Measurements from ENCODE around the gene PLCB1.

Gene PLCB1

DNA sequence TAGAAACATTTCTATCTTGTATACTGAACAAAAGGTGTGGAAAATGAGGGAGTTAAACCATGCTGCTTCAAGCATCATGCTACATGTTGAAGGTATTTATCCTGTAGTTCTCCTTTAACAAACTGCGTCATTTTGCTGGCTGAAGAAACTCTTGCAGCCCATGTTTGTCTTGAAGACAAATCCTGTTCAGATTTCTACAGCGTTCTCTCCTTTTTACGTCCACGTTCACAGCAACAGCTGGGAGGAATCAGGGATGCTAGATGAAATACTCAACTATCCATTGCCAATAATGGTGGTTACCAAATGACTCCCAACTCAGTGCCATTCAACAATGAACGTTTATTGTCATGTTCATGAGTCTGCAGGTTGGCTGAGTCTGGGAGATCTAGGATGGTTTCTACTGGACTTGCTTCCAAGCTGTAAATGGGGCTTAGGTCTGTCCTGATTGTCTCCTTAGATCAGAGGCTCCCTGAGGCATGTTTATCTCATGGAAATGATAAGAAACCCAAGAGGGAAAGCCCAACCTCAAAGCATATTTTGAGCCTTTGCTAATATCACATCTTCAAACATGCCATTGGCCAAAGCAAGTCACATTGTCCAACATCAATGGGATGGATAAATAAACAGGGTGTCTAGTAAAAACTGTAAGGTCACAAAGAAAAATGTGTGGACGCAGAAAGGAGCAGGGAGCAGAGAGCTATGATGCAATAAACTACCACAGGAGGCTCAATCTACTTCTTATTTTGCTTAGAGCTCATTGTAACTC is 2.7 kb upstream of the PLCB1 start:
- DNase-seq (ENCODE audit: low read depth in 2 of 2, low spot score in 1 of 2) = no peak

GRCh38 chr20:8130840-8131526 is 1.1 kb upstream of the PLCB1 start:
- no peak for DNase-seq (ENCODE audit: low read depth in 2 of 2, low spot score in 1 of 2)

GRCh38 chr20:8132484-8133309 is 631 bp downstream of the PLCB1 start:
- DNase-seq (ENCODE audit: low read depth in 2 of 2, low spot score in 1 of 2) = no peak

DNA sequence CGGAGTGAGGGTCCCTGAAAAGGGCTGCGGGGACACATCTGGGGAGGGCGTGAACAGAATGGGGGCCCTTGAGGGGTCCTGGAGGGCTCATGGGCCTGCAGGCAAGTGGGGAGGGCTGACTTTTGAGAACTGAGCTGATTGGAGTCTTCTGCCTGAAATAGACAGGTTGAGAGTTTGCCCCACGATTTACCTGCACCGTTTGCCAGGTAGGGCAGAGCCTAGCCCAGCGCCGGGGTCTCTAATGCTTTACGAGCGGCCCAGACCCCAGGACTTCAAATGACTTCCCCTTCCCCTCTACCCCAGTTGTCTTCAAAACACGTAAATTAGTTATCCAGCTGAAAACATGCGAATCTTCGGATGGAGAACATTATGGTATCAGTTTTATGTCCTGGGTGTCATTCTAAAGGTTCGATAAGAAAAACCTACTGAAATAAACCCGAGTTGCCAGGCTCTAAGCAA is 1.3 kb downstream of the PLCB1 start:
- no peak for DNase-seq (ENCODE audit: low read depth in 2 of 2, low spot score in 1 of 2)

GRCh38 chr20:8133851-8134451 is 1.9 kb downstream of the PLCB1 start:
- no peak for DNase-seq (ENCODE audit: low read depth in 2 of 2, low spot score in 1 of 2)

GRCh38 chr20:8139899-8140298 is 7.8 kb downstream of the PLCB1 start:
- DNase-seq (ENCODE audit: low read depth in 2 of 2, low spot score in 1 of 2) = no peak

- no peak for DNase-seq (ENCODE audit: low read depth in 2 of 2, low spot score in 1 of 2)
These were observed 11.4 kb downstream of the PLCB1 start for GRCh38 chr20:8143474-8143873.

GRCh38 chr20:8144282-8145245 is 12.5 kb downstream of the PLCB1 start:
- DNase-seq (ENCODE audit: low read depth in 2 of 2, low spot score in 1 of 2) = no peak

- no peak for DNase-seq (ENCODE audit: low read depth in 2 of 2, low spot score in 1 of 2)
These were observed 13.4 kb downstream of the PLCB1 start for GRCh38 chr20:8145246-8146168.

DNA sequence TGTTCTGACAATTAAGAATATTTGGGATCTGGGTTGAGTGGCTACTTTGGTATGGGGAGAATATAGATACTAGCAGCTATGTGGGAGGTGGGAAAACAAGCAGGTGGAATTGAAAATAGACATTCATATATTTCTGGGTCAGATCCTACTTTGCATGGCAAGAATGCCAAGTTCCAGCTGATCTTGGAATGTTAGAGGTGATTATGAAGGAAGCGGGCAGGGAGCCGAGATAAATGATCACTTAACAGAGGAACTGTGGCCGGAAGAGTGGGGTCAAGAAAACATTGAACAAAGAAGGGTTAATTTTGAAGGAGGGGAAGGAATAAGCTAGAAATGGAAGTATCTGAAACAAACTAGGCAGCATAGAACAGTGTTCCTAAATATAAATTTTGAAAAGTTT is 15.4 kb downstream of the PLCB1 start:
- no peak for DNase-seq (ENCODE audit: low read depth in 2 of 2, low spot score in 1 of 2)

- DNase-seq (ENCODE audit: low read depth in 2 of 2, low spot score in 1 of 2) = no peak
These were observed 16.4 kb downstream of the PLCB1 start for GRCh38 chr20:8148501-8148900.

DNA sequence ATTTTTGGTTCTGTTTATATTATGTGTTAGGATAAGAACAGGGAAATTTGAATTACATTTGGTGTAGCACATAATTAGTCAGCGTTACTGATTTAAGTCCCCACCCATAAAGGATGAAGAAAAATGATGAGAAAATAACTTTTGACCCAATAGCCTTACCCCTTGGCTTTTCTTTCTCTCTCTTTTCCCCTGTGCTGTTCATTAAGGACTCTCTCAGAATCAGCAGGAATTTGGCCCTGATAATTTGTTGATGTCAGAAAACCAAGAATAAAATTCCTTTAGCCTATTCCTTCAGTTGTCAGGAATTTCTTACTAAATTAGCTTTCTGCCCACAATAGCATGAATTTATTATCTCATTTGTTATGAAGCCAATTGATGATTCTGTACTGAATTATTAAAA is 18.5 kb downstream of the PLCB1 start:
- DNase-seq (ENCODE audit: low read depth in 2 of 2, low spot score in 1 of 2) = no peak

DNA sequence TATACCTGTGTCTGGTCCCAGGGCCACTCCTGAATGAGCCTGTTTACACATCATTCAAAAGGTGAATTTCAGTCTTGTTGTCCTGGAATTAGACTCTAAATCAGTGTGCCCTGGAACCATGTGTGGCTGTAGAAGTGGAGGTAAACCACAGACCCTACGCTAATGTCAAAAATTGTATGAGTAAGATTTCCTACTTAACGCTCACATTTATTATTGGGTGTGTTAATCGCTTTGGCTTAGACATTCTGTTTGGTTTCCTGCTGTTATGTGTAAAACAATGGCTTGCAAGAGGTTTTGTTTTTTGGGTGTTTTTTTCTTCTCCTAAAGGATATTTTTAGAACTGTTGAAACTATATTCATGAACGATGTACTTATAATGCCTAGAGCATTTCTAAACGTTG is 19.3 kb downstream of the PLCB1 start:
- no peak for DNase-seq (ENCODE audit: low read depth in 2 of 2, low spot score in 1 of 2)

DNA sequence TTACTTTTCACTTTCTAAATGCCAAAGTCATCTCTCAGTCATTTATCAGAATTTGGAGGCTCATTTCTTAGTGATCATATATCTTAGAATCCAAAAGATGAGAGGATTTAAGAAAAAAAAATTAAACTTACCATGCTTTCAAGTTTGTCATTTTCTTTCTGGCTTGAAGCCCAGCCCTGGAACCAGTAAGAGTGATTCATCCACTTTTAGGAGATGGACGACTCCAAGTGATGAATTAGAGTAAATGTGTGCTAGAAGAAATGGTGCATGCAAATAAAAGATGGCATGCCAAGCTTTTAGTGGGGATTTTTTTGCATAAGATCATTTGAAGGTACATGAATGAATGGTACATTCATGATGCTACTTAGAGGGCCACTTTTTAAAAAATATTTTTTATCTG is 20.1 kb downstream of the PLCB1 start:
- DNase-seq (ENCODE audit: low read depth in 2 of 2, low spot score in 1 of 2) = no peak

DNA sequence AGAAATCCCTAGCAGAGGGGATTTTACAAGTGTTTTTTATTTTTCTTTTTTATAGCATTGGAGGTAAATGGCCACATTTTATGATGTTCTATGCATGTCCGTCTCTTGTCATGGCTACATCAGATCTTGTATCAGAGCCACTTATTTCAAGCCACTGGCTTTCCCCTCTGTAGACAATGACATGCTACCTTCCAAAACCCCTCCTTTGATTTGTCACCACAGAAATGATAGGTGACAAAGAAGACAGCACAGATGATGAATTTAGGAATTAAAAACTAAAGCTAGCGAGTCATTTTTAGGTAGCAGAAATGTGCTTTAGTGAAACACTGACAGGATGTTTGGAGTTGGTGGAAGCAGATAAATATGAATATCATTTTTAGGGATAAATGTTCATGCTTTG is 20.8 kb downstream of the PLCB1 start:
- no peak for DNase-seq (ENCODE audit: low read depth in 2 of 2, low spot score in 1 of 2)

GRCh38 chr20:8153281-8153908 is 21.3 kb downstream of the PLCB1 start:
- no peak for DNase-seq (ENCODE audit: low read depth in 2 of 2, low spot score in 1 of 2)

- no peak for DNase-seq (ENCODE audit: low read depth in 2 of 2, low spot score in 1 of 2)
These were observed 22.6 kb downstream of the PLCB1 start for GRCh38 chr20:8154638-8155037.

GRCh38 chr20:8155229-8155628 is 23.2 kb downstream of the PLCB1 start:
- DNase-seq (ENCODE audit: low read depth in 2 of 2, low spot score in 1 of 2) = no peak

DNA sequence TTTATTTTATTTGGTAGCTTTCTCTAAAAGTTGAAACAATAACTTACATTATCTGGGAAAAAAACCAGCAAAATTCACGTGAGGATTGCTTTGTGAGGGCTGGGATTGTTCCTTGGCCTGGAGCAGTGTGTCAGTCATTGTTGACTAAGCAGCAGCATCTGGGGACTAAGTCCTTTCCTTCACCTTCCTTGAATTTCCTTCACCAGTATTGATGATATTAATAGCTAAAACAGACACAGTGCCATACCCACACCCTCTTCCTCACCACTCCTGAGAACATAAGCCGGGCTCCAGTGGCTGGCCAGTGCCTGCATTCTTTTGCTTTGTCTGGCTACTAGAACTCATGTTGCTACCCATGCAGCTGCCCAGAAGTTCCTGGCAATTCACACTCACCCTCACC is 23.7 kb downstream of the PLCB1 start:
- DNase-seq (ENCODE audit: low read depth in 2 of 2, low spot score in 1 of 2) = no peak

Measured in stimulated activated CD8-positive, alpha-beta memory T cell treated with anti-CD3 and anti-CD28 coated beads, Interleukin-4, amount 100 ng/mL, for 1 hour (primary cell).